Astrocyte (in vitro differentiated cells and primary cell): ENCODE data around the gene ZNF571. TPM values are rescaled to one million over a fixed set of nuclear protein-coding genes. Genes with fewer than 3 reads are reported as not detected.
A peak's percentile ranks its signal among the peaks of the same experiment; 100 is the strongest.

ENCODE experiments used
- DNase-seq: peaks from one replicate; pipeline ENCODE4 v3.0.0-alpha.2; 2010; ENCODE audit warnings: low read depth
- FAIRE-seq: peaks from 2 replicates; lab custom pipeline; 2011; peaks lifted over from hg19 to GRCh38; lab: Jason Lieb, UNC
- H2AFZ ChIP-seq: 2 replicates; pipeline ENCODE4 v1.6.0; 2012; ENCODE audit warnings: low read depth, low read length, inconsistent platforms
- H3K27ac ChIP-seq: 2 replicates; pipeline ENCODE4 v1.5.1; 2011; ENCODE audit warnings: low read depth, low read length, inconsistent platforms
- H3K27me3 ChIP-seq: 2 replicates; pipeline ENCODE4 v1.6.0; 2011; ENCODE audit warnings: low read length, inconsistent platforms; ENCODE audit not compliant: insufficient read depth
- H3K36me3 ChIP-seq: 2 replicates; pipeline ENCODE4 v1.5.1; 2011; ENCODE audit warnings: low read length, inconsistent platforms; ENCODE audit not compliant: insufficient read depth
- H3K4me1 ChIP-seq: 2 replicates; pipeline ENCODE4 v1.5.1; 2011; ENCODE audit warnings: low read length, inconsistent platforms; ENCODE audit not compliant: insufficient read depth
- H3K4me2 ChIP-seq: 2 replicates; pipeline ENCODE4 v1.6.0; 2012; ENCODE audit warnings: low read length, inconsistent platforms
- H3K4me3 ChIP-seq: 2 replicates; pipeline ENCODE4 v1.5.1; 2011; ENCODE audit warnings: low read depth, mild to moderate bottlenecking, low read length, inconsistent platforms; ENCODE audit not compliant: insufficient read depth
- H3K79me2 ChIP-seq: 2 replicates; pipeline ENCODE4 v1.6.0; 2012; ENCODE audit warnings: mild to moderate bottlenecking, low read length, inconsistent platforms; ENCODE audit not compliant: insufficient read depth
- H3K9ac ChIP-seq: 2 replicates; pipeline ENCODE4 v1.6.0; 2012; ENCODE audit warnings: mild to moderate bottlenecking, low read length, inconsistent platforms
- H3K9me3 ChIP-seq: 2 replicates; pipeline ENCODE4 v1.5.1; 2012; ENCODE audit warnings: low read depth, mild to moderate bottlenecking, low read length, inconsistent platforms; ENCODE audit not compliant: insufficient read depth
- H4K20me1 ChIP-seq: 2 replicates; pipeline ENCODE4 v1.6.0; 2012; ENCODE audit warnings: low read length, inconsistent platforms; ENCODE audit not compliant: insufficient read depth
- H3K27ac Mint-ChIP-seq: one replicate; pipeline ENCODE4 v1.8.0; 2021; ENCODE audit warnings: mild to moderate bottlenecking, mixed read lengths; ENCODE audit not compliant: unreplicated experiment
- H3K27me3 Mint-ChIP-seq: one replicate; pipeline ENCODE4 v1.8.0; 2021; ENCODE audit warnings: low read depth, mixed read lengths; ENCODE audit not compliant: unreplicated experiment
- H3K36me3 Mint-ChIP-seq: one replicate; pipeline ENCODE4 v1.8.0; 2021; ENCODE audit warnings: low read depth, mixed read lengths; ENCODE audit not compliant: unreplicated experiment
- H3K4me1 Mint-ChIP-seq: one replicate; pipeline ENCODE4 v1.8.0; 2021; ENCODE audit warnings: low read depth, mixed read lengths; ENCODE audit not compliant: unreplicated experiment
- H3K4me3 Mint-ChIP-seq: one replicate; pipeline ENCODE4 v1.8.0; 2021; ENCODE audit warnings: mild to moderate bottlenecking, moderate library complexity, mixed read lengths; ENCODE audit not compliant: unreplicated experiment
- H3K9me3 Mint-ChIP-seq: one replicate; pipeline ENCODE4 v1.8.0; 2021; ENCODE audit warnings: mild to moderate bottlenecking, mixed read lengths; ENCODE audit not compliant: unreplicated experiment
- EZH2 ChIP-seq: IDR thresholded peaks from 2 replicates; pipeline ENCODE4 v1.6.1; 2012; ENCODE audit warnings: mild to moderate bottlenecking, low read length, inconsistent platforms; ENCODE audit not compliant: insufficient read depth
- total RNA-seq: library from RNA; stranded (reverse); gene quantifications from 2 replicates; pipeline ENCODE4 v1.2.1, GENCODE V29; 2021
- TF ChIP-seq, protein P1 (sequence below): IDR thresholded peaks from 2 replicates; pipeline ENCODE4 v1.5.1; 2011; ENCODE audit warnings: low read depth, mild to moderate bottlenecking, inconsistent platforms, low read length, moderate library complexity; ENCODE audit not compliant: insufficient read depth

Gene ZNF571
- total RNA-seq, 1 donor from 2014 or later, result 3.0 TPM

DNA sequence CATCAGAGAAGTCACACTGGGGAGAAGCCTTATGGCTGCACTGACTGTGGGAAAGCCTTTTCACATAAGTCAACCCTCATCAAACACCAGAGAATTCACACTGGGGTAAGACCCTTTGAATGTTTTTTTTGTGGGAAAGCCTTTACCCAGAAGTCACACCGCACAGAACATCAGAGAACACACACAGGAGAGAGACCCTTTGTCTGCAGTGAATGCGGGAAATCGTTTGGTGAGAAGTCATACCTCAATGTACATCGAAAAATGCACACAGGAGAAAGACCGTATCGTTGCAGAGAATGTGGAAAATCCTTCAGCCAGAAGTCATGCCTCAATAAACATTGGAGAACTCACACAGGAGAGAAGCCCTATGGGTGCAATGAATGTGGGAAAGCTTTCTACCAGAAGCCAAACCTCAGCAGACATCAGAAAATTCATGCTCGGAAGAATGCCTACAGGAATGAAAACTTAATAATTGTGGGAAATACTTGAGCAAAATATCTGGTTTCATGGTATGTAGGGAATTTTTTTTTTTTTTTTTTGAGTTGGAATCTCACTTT lies 57.1 kb downstream of the ZNF571 start:
- Histone ChIP-seq H4K20me1 (no peaks in the 10 kb centered on the region), H3K4me3 (no peak overlapping the region), H3K36me3 (peaks cover 24% of the 10 kb centered on the region), H3K27ac (no peak overlapping the region), H3K4me1 (no peaks in the 10 kb centered on the region), H3K79me2 (no peaks in the 10 kb centered on the region), H3K9me3 (peaks cover 26% of the 10 kb centered on the region), H3K4me2 (no peak overlapping the region), H2AFZ (no peak overlapping the region), H3K27me3 (no peaks in the 10 kb centered on the region), H3K9ac (no peak overlapping the region)
- DNase-seq (peak; percentile 26), FAIRE-seq (no peak)
- H3K27ac Mint-ChIP-seq, result peak overlapping the region; percentile 18
- TF ChIP-seq, protein P1, sequence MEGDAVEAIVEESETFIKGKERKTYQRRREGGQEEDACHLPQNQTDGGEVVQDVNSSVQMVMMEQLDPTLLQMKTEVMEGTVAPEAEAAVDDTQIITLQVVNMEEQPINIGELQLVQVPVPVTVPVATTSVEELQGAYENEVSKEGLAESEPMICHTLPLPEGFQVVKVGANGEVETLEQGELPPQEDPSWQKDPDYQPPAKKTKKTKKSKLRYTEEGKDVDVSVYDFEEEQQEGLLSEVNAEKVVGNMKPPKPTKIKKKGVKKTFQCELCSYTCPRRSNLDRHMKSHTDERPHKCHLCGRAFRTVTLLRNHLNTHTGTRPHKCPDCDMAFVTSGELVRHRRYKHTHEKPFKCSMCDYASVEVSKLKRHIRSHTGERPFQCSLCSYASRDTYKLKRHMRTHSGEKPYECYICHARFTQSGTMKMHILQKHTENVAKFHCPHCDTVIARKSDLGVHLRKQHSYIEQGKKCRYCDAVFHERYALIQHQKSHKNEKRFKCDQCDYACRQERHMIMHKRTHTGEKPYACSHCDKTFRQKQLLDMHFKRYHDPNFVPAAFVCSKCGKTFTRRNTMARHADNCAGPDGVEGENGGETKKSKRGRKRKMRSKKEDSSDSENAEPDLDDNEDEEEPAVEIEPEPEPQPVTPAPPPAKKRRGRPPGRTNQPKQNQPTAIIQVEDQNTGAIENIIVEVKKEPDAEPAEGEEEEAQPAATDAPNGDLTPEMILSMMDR, result no peak
- no peak for TF ChIP-seq EZH2
- peaks cover 57% of the 10 kb centered on the region for H3K36me3 Mint-ChIP-seq
- no peaks in the 10 kb centered on the region for H3K27me3 Mint-ChIP-seq
- H3K4me3 Mint-ChIP-seq, result no peak overlapping the region
- H3K9me3 Mint-ChIP-seq, result peaks cover 73% of the 10 kb centered on the region
- H3K4me1 Mint-ChIP-seq, result no peaks in the 10 kb centered on the region

DNA sequence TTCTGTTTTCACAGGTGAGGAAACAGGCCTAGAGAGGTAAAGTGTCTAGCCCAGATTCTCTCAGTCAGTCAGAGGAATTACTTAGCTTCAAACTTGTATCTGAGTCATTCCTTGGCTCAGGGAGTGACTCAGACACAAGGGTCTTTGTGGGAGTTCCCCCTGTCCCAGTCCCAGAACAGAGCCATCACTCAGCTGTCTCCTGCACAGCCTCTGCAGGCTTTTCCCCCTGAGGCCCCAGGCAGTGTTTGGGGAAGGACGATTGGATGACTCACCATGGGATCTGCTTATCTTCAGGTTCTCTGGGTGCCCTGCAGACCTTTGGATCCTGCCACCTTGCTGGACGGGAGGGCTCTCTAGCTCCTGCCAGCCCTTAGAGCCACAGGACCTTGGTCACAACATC lies 74.7 kb downstream of the ZNF571 start:
- TF ChIP-seq EZH2, result no peak
- TF ChIP-seq, protein P1, result no peak
- Histone ChIP-seq H2AFZ (no peak overlapping the region), H3K9me3 (peaks cover 9% of the 10 kb centered on the region), H3K4me1 (no peaks in the 10 kb centered on the region), H3K79me2 (no peaks in the 10 kb centered on the region), H3K4me2 (no peak overlapping the region), H3K9ac (no peak overlapping the region), H3K27me3 (no peaks in the 10 kb centered on the region), H3K27ac (no peak overlapping the region), H3K36me3 (peaks cover 19% of the 10 kb centered on the region), H3K4me3 (no peak overlapping the region), H4K20me1 (no peaks in the 10 kb centered on the region)
- Mint-ChIP-seq H3K27me3 (no peaks in the 10 kb centered on the region), H3K4me1 (peaks cover 3% of the 10 kb centered on the region), H3K27ac (no peak overlapping the region), H3K4me3 (no peak overlapping the region), H3K36me3 (peaks cover 60% of the 10 kb centered on the region), H3K9me3 (peaks cover 49% of the 10 kb centered on the region)
- DNase-seq (peak; percentile 55), FAIRE-seq (no peak)

Other genes with a start within 250 kb of the ZNF571 start
- gene ZNF527, start 223.7 kb downstream of the ZNF571 start, total RNA-seq, result 3.7 and 4.5 TPM in 2 replicates
- gene ZNF569, start 127.3 kb downstream of the ZNF571 start, total RNA-seq, result 5.7 and 7.1 TPM in 2 replicates
- 5.7 and 6.5 TPM in 2 replicates for gene ZNF570, start 125.4 kb downstream of the ZNF571 start, total RNA-seq
- gene ZNF793, start 87.9 kb downstream of the ZNF571 start, total RNA-seq, result 8.5 and 9.8 TPM in 2 replicates
- 0.66 and 0.77 TPM in 2 replicates for gene ZNF540, start 84 bp upstream of the ZNF571 start, total RNA-seq
- 13.4 and 13.9 TPM in 2 replicates for gene ZFP30, start 60.7 kb upstream of the ZNF571 start, total RNA-seq
- gene ZNF607, start 125.0 kb upstream of the ZNF571 start, total RNA-seq, result 5.2 and 6.3 TPM in 2 replicates
- 8.1 and 8.6 TPM in 2 replicates for gene ZNF573, start 184.8 kb upstream of the ZNF571 start, total RNA-seq